ENCODE results near the gene SLC6A17.

The SLC6A17 gene

DNA sequence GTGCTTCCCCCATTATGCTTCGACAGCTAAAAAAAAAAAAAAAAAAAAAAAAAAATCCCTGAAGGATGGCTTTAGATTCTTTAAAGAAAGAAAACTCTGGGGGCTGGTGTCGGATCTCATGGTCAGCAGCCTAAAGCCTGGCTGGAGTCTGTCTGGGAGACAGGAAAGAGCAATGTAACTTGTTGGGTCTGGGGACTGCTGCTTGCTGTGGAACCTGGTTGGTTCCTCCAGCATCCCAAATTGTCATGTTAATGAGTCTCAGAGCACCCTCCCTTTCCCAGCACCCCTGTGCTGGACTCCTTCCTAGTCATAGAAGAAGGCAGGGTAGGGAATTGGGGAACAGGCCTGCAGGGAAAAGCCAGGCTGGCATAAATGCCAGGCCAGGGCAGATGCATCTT lies 62.8 kb downstream of the SLC6A17 start:
- TF ChIP-seq, protein P1, sequence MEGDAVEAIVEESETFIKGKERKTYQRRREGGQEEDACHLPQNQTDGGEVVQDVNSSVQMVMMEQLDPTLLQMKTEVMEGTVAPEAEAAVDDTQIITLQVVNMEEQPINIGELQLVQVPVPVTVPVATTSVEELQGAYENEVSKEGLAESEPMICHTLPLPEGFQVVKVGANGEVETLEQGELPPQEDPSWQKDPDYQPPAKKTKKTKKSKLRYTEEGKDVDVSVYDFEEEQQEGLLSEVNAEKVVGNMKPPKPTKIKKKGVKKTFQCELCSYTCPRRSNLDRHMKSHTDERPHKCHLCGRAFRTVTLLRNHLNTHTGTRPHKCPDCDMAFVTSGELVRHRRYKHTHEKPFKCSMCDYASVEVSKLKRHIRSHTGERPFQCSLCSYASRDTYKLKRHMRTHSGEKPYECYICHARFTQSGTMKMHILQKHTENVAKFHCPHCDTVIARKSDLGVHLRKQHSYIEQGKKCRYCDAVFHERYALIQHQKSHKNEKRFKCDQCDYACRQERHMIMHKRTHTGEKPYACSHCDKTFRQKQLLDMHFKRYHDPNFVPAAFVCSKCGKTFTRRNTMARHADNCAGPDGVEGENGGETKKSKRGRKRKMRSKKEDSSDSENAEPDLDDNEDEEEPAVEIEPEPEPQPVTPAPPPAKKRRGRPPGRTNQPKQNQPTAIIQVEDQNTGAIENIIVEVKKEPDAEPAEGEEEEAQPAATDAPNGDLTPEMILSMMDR (IDR thresholded peaks at IDR 0.05), result no peak
- TF ChIP-seq ZFX (IDR thresholded peaks at IDR 0.05; ENCODE audit: borderline replicate concordance), result no peak
- H3K27ac ChIP-seq, result no peak overlapping the region

DNA sequence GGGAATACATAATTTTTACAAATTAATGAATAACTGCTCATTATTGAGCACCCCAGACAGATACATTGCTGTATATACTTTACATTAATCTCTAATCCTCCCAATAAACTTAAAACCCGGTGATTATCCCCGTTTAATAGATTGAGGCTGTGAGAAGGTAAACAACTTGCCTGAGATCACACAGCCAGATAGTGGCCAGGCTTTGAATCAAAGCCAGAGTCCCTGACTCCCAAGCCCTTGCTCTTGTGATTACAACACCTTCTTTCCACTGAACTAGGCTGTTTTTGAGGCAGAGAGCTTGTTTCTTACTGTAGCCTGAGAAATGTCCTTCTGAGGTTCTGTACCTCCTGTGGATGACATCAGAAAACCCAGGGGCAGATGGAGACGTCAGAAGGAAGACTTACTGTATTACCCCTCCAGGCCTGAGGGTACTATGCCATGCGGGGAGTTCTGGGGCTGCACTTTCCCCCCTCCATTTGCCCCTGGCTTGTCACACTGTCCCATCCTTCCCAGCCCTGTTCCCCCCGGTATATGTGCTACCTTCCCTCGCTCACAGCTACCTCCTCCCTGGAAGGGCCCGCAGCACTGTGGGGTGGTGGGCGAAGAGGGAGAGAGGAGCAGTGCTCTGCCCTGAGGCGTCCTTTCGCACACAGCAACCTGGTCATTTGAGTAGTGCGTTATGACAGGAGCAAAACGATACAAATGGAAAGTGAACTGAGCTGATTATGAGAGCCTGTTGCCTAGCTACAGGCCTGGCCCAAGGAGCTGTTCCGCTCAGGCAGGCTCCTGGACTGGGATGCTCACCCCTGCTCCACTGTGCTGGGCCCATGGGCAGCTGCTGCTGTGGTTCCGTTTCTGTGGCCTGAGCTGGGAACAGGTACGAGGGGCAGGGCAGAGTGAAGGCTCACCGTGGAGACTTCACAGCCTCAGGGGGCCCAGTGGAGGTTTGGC lies 64.4 kb downstream of the SLC6A17 start:
- no peak overlapping the region for H3K27ac ChIP-seq
- TF ChIP-seq, protein P1 (IDR thresholded peaks at IDR 0.05), result no peak
- no peak for TF ChIP-seq ZFX (IDR thresholded peaks at IDR 0.05; ENCODE audit: borderline replicate concordance)

DNA sequence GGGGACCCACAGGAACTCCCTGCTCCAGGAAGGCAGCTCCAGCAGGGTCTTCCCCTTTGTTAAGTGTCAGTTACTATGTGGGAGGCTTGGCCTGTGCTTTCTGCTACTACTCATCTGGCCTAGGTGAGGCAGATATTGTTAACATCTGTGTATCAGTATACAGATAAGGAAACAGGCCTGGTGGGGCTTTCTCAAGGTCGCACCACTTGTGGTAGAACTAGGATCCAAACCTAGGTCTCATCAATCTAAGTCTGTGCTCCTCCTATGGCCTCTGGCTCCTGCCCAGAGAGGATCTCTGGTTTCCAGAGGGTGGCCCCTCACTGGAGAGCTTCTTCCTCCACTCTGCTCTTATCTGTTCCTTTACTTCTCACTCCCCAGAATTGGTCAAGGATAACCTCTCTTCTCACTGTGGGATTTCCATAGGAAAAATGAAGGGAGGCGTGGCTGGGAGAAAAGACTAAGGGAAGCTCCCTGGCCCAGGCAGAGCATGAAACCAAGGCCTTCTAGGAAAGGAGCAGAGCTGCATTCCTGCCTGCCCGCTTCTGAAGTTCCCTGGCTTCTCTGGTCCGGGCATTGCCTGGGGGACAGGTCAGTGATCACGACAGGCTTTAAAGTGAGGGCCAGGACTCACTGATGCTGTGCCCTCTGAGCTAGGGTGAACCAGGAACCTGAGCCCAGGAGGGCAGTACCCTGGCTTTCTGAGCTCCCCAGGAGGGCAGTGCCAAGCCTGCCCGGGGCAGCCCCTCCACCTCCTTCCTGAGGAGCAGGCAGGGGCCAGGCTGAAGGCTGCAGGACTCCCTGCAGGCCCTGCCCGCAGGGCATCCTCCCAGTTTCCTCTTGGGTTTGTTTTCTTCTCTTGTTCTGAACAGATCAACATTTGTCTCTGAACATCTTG lies 65.6 kb downstream of the SLC6A17 start:
- TF ChIP-seq, protein P1 (IDR thresholded peaks at IDR 0.05), result no peak
- TF ChIP-seq ZFX (IDR thresholded peaks at IDR 0.05; ENCODE audit: borderline replicate concordance), result no peak
- H3K27ac ChIP-seq, result no peak overlapping the region

DNA sequence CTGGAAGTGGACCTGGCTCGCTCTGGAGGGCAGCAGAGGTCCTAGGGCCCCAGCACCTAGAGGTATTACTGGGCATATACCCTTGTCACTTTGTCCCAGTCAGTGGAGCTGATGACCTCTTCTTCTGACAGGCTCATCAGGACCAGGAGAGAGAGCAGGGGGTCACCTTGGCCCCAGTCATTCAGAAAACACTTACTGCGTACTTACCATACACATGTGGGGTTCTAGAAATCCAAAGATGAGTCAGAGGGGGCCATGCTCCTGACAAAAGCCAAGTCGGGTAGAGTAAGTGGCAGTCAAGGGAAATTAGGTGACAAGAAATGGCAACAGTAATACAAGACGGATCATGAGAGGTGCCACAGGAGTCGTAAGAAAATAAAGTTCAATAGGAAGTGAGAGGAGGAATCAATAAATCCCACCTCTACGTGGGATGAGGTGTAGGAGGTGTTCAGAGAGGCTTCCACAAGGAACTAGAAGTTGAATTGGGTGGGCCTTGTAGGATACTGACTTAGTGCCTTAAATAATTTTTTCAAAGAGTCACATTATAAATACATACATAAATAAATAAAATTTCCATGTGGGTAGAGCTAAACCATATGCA lies 66.7 kb downstream of the SLC6A17 start:
- H3K27ac ChIP-seq, result no peak overlapping the region
- no peak for TF ChIP-seq ZFX (IDR thresholded peaks at IDR 0.05; ENCODE audit: borderline replicate concordance)
- TF ChIP-seq, protein P1 (IDR thresholded peaks at IDR 0.05), result no peak

DNA sequence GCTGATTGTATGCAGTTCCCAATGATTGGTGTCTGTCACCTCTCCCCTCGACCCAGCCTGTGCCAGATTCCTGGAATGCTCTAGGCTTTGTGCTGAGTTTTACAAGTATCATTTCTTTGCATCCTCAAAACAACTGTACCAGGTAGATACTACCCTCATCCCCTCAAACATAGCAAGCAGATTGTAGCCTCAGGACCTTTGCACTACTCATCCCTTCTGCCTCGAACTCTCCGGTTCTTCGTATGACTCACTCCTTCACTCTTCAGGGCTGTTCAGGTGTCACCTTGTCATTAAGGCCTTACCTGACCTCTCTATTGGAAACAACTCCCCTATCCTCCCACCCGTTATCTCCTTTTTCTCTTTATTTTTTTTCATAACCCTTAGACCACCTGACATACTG lies 67.8 kb downstream of the SLC6A17 start:
- TF ChIP-seq, protein P1 (IDR thresholded peaks at IDR 0.05), result no peak
- TF ChIP-seq ZFX (IDR thresholded peaks at IDR 0.05; ENCODE audit: borderline replicate concordance), result no peak
- H3K27ac ChIP-seq, result no peak overlapping the region

DNA sequence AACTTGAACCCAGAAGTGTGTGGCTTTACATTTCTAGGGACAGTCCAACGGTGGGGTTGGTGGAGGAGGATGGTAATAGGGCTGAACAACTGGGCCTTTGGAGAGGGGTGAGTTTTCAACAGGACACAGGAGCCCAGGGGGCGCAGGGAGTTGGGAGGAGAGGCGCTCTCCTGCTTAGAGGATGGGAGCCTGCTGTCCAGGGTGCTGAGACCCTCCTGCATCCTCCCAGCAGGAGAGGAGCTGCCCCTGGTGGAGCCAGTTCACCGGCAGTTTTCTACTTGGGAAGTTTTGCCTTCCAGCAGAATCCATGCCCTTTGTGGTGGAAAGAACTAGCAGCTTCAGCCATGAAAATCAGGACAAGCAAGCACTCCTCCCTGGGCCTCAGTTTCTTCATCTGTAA lies 68.4 kb downstream of the SLC6A17 start:
- no peak overlapping the region for H3K27ac ChIP-seq
- TF ChIP-seq ZFX (IDR thresholded peaks at IDR 0.05; ENCODE audit: borderline replicate concordance), result no peak

DNA sequence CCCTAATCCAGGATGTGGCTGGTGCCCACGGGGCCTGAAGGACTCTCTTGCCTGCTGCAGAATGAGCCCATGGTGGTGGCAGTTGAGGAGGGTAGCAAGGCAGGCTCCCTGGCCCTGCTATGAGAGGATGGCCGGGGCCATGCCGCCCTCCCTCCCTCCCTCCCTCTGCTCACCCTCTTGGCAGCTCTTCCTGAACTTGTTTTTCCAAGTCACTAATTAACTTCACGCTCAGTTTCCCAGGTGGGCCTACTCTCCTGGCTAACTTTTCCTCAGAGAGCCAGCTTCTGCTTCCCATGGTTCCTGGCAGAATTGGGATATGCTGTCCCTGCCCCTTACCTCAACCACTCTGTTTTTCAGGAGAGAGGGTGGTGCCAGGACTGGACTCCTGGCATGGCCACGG lies 70.0 kb downstream of the SLC6A17 start:
- TF ChIP-seq, protein P1 (IDR thresholded peaks at IDR 0.05), result no peak
- TF ChIP-seq ZFX (IDR thresholded peaks at IDR 0.05; ENCODE audit: borderline replicate concordance), result no peak
- H3K27ac ChIP-seq, result no peak overlapping the region

Measured in 22Rv1 (cell line).